PC-9 (cell line): Measurements from ENCODE around the gene CADM1. TPM values are rescaled to one million over a fixed set of nuclear protein-coding genes. Genes with fewer than 3 reads are reported as not detected.

Experiments used
- BruUV-seq: library from RNA; stranded (reverse); fragments of 400-500 nt; replicated peaks from 2 replicates; lab custom pipeline; 2021; lab: Mats Ljungman, UMichigan
- CTCF ChIA-PET: fragments of 300-600 bp; sonication (Branson Sonifier 250); formaldehyde crosslinking; loops from one replicate; lab custom pipeline; 2022; ENCODE audit warnings: antibody characterized with exemption; lab: Charles Lee
- POLR2A ChIA-PET: fragments of 300-600 bp; sonication (Branson Sonifier 250); formaldehyde crosslinking; loops from one replicate; lab custom pipeline; 2022; ENCODE audit warnings: antibody characterized with exemption; ENCODE audit not compliant: unreplicated experiment; lab: Charles Lee
- DNase-seq, 2 experiments: peaks; one replicate each; pipeline versions ENCODE4 v3.0.0 to v3.0.0-alpha.2; 2015 to 2022; ENCODE audit warnings: mixed read lengths in 1 of 2
- H2AFZ ChIP-seq: fragments of 200-600 bp; sonication (generic); 2 replicates; pipeline ENCODE4 v1.8.1; 2017; ENCODE audit warnings: antibody characterized with exemption
- H3F3A ChIP-seq: fragments of 200-600 bp; sonication (generic); 2 replicates; pipeline ENCODE4 v1.8.1; 2017; ENCODE audit warnings: antibody characterized with exemption, mild to moderate bottlenecking, low read depth; ENCODE audit not compliant: insufficient read depth
- H3K27ac ChIP-seq: fragments of 200-600 bp; sonication (generic); 2 replicates; pipeline ENCODE4 v1.6.1; 2016; ENCODE audit warnings: mixed run types
- H3K27me3 ChIP-seq: fragments of 200-600 bp; sonication (generic); 2 replicates; pipeline ENCODE4 v1.6.1; 2016; ENCODE audit warnings: low read depth, mixed run types; ENCODE audit not compliant: insufficient read depth
- H3K36me3 ChIP-seq: fragments of 200-600 bp; sonication (generic); 2 replicates; pipeline ENCODE4 v1.6.1; 2016; ENCODE audit warnings: low read depth, mixed run types
- H3K4me1 ChIP-seq: fragments of 200-600 bp; sonication (generic); replicated peaks from 2 replicates; pipeline ENCODE4 v1.6.1; 2016; ENCODE audit warnings: mixed run types; ENCODE audit not compliant: insufficient read depth
- H3K4me2 ChIP-seq: fragments of 200-600 bp; sonication (generic); 2 replicates; pipeline ENCODE4 v1.6.1; 2017; ENCODE audit warnings: mixed run types
- H3K4me3 ChIP-seq: fragments of 200-600 bp; sonication (generic); 2 replicates; pipeline ENCODE4 v1.6.1; 2016; ENCODE audit warnings: mixed run types
- H3K79me2 ChIP-seq: fragments of 200-600 bp; sonication (generic); 2 replicates; pipeline ENCODE4 v1.6.1; 2017; ENCODE audit warnings: low read depth, mixed run types
- H3K9me2 ChIP-seq: fragments of 200-600 bp; sonication (generic); 2 replicates; pipeline ENCODE4 v1.8.1; 2017; ENCODE audit warnings: mild to moderate bottlenecking; ENCODE audit not compliant: insufficient read depth
- H3K9me3 ChIP-seq: fragments of 200-600 bp; sonication (generic); 2 replicates; pipeline ENCODE4 v1.8.1; 2016; ENCODE audit warnings: low read depth; ENCODE audit not compliant: insufficient read depth
- H4K20me1 ChIP-seq: fragments of 200-600 bp; sonication (generic); 2 replicates; pipeline ENCODE4 v1.8.1; 2017; ENCODE audit not compliant: insufficient read depth
- CTCF ChIP-seq: fragments of 200-600 bp; sonication (generic); conservative IDR thresholded peaks from 2 replicates; pipeline ENCODE4 v1.6.1; 2017; ENCODE audit warnings: mixed run types, antibody characterized with exemption, mild to moderate bottlenecking, moderate library complexity
- EZH2 ChIP-seq: fragments of 200-600 bp; sonication (generic); IDR thresholded peaks from 2 replicates; pipeline ENCODE4 v1.8.0; 2017; ENCODE audit warnings: antibody characterized with exemption, low read depth
- intact Hi-C: fragments of 100-400 bp; cut with micrococcal nuclease; formaldehyde crosslinking; loops from one replicate; pipeline ENCODE4 v1.10.0; 2022; ENCODE audit not compliant: unreplicated experiment
- total RNA-seq: library from RNA; stranded (reverse); gene quantifications from 2 replicates; pipeline ENCODE4 v1.2.3, GENCODE V29; 2021

Gene CADM1
- total RNA-seq, 1 experiment from 2014 or later: not detected

DNA sequence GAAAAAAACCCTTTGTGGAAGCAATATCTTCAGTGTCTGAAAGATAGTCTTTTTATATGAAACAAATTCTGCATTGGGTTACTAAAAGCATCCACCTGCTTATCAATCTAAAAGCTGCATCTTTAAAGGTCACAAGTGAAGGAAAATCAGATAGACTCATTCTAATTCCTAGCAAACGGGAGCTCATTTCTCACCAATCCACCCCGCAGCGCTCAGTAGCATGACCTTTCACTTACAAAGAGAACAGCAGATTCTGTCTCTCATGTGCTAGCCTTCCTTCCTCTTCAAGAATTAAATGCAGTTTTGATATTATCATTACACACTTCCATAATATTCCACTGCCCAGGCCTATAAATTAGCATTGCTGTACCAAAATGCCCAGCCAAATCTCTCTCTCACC is 212.9 kb downstream of the CADM1 start:
- H3K27me3 ChIP-seq: peaks cover 46% of the 10 kb centered on the region
- no peaks in the 10 kb centered on the region for H3F3A ChIP-seq
- TF ChIP-seq EZH2 (no peak), CTCF (no peak)
- H3K4me2 ChIP-seq: no peak overlapping the region
- H3K4me3 ChIP-seq: no peak overlapping the region
- no peaks in the 10 kb centered on the region for H3K36me3 ChIP-seq
- no peak overlapping the region for H3K27ac ChIP-seq
- H2AFZ ChIP-seq: no peak overlapping the region
- H3K9me2 ChIP-seq: no peaks in the 10 kb centered on the region
- BruUV-seq: no TSS peak
- no peak for DNase-seq
- intact Hi-C loops: no loop called here
- ChIA-PET CTCF (no interaction called here), POLR2A (no interaction called here)
- no peaks in the 10 kb centered on the region for H4K20me1 ChIP-seq
- no peaks in the 10 kb centered on the region for H3K79me2 ChIP-seq
- H3K4me1 ChIP-seq: no peaks in the 10 kb centered on the region
- H3K9me3 ChIP-seq: no peaks in the 10 kb centered on the region

GRCh38 chr11:115290893-115291292 is 213.3 kb downstream of the CADM1 start:
- Histone ChIP-seq H4K20me1 (no peaks in the 10 kb centered on the region), H3K27ac (no peak overlapping the region), H3K4me1 (no peaks in the 10 kb centered on the region), H3K36me3 (no peaks in the 10 kb centered on the region), H3K9me3 (no peaks in the 10 kb centered on the region), H3K4me3 (no peak overlapping the region), H3F3A (no peaks in the 10 kb centered on the region), H3K27me3 (peaks cover 48% of the 10 kb centered on the region), H2AFZ (no peak overlapping the region), H3K9me2 (no peaks in the 10 kb centered on the region), H3K4me2 (no peak overlapping the region), H3K79me2 (no peaks in the 10 kb centered on the region)
- TF ChIP-seq CTCF (no peak), EZH2 (no peak)
- ChIA-PET POLR2A (no interaction called here), CTCF (no interaction called here)
- DNase-seq: no peak
- no TSS peak for BruUV-seq
- intact Hi-C loops: no loop called here

DNA sequence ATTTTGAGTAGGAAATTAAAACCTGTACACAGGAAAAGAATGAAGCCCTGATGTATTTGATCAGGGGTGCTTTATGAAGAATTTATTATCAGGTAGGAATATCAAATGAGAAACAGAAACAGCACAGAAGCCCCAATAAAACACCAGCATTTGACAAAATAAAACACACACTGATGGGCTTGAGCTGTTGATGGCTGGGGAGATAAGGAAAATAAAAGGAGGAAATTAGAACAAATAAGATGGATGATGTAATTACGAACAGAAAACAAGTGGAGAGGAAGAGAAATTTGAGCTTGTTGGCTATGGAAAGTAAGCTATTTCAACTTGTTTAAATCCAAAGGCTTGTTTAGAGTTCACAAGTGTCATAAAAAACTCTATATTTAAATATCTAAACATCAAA is 213.7 kb downstream of the CADM1 start:
- BruUV-seq: no TSS peak
- ChIA-PET CTCF (no interaction called here), POLR2A (no interaction called here)
- DNase-seq: no peak
- Histone ChIP-seq H3K4me1 (no peaks in the 10 kb centered on the region), H3K79me2 (no peaks in the 10 kb centered on the region), H3K9me2 (no peaks in the 10 kb centered on the region), H3K27ac (no peak overlapping the region), H3K27me3 (peaks cover 48% of the 10 kb centered on the region), H3F3A (no peaks in the 10 kb centered on the region), H4K20me1 (no peaks in the 10 kb centered on the region), H2AFZ (no peak overlapping the region), H3K9me3 (no peaks in the 10 kb centered on the region), H3K36me3 (no peaks in the 10 kb centered on the region), H3K4me3 (no peak overlapping the region), H3K4me2 (no peak overlapping the region)
- intact Hi-C loops: no loop called here
- TF ChIP-seq CTCF (no peak), EZH2 (no peak)
